Tongue (tissue), 2 donors: ENCODE results near the gene CCDC33. TPM values are rescaled to one million over a fixed set of nuclear protein-coding genes. Genes with fewer than 3 reads are reported as not detected.
A peak's percentile ranks its signal among the peaks of the same experiment; 100 is the strongest.

Source experiments
- DNase-seq: peaks from one replicate; pipeline ENCODE4 v3.0.0-alpha.2; 2015
- total RNA-seq: library from RNA; depleted of rRNA; stranded (reverse); fragments of >200 nt; gene quantifications from one replicate; pipeline ENCODE4 v1.2.3, GENCODE V29; 2014

The CCDC33 gene
- total RNA-seq, 1 donor from 2014 or later = 0.41 TPM

DNA sequence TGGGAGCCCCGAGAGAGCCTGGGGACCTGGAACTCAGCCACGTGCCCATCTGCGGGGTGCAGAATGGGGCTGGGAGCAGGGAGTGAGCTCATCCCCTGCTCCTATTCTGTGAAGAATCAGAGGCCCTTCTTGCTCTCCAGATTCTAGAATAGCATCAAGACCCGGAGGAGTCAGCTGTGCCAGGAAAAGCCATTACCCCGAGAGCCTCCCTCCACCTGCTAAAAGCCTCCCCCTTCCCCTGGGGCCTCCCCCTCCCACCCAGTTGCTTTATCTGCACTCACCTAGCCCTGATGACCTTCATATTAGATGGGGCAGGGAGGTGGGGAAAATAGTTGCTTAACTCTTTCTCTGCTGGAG, 23.1 kb downstream of the CCDC33 start:
- DNase-seq = no peak

DNA sequence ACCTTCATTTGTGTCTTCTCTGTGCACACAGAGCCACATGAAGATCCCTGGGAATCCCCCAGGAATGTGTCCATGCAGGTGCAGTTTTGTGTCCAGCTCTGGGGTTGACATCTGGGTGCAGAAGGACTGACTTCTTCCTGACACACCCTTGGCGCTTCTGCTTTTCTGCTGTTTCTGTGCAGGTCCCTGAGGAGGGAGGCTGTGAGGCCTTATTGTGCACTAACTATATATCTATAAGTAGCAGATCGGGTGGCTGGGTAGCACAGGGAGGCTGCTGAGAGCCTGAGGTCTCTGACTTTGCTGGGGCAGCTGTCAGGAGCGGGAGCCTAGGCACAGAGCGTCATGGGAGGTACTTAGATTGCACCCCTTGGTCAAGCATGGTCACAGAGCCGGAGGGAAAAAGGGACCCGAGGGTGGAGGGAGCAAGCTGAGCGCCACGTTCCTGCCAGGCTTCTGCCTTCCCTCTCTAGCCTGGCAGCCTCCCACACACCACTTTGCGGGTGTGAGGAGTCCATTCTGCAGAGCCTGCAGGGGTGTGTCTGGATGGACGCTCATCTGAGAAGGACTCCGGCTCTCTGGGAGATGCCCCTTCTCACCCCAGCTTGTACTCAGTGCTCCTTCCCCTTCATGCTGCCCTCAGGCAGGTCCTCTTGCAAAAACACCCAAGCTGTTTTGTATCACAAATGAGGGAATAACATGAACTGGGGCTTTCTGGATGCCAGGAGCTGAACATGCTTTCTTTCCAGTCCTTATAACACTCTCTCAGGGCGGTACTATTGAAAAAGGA, 23.9 kb downstream of the CCDC33 start:
- no peak for DNase-seq

DNA sequence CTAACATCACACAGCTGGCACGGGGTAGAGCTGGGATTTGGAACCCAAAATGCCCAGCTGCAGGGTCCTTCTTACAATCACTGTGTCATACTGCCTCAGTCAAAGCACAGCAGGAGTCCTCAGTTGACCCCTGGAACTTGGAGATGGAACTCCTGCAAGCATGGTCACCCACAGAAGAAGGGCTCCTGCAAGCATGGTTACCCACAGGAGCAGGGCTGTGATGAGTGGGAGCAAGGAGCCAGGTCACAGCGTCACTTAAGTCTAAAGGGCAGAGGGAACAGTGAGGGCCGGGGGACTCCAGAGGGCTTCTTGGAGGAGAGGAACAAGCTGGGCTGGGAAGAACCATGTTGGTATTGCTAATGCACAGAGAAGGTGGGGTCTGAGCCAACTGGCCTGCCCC, 24.9 kb downstream of the CCDC33 start:
- no peak for DNase-seq

DNA sequence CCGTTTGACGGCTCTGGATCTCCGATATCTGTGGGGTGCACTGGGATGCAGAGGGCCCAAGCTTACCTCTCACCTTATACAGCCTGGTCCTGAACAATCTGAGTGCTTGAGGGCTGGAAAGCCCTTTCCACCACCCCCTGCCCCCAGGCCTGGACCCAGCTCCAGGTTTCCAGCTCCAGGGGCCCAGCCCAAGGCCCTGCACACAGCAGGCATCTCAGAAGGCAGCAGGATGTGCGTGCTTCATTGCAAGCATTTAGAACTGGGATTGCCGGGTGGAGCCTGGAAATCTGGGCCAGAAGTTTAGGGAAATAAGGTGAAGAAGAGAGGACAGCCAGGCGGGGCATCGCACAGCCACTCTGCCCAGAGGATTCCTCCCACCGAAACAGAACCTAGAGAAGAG, 25.6 kb downstream of the CCDC33 start:
- DNase-seq = no peak

DNA sequence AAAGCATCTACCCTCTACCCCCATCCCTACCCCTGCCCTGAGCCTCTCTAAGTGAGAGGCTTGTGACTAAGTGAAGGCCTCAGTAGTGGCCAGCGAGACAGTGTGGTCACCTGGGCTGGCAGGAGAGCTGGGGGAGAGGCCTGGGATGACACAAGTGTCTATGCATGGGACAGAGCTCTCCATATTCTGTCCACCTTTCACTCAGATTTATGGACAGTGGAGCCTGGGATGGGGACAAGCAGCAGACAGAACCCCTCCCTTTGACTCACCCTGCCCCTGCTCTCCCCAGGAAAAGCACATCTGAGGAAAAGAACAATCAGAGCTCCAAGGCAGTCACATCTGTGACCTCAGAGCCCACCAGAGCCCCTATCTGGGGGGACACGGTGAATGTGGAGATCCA, 26.0 kb downstream of the CCDC33 start:
- no peak for DNase-seq

DNA sequence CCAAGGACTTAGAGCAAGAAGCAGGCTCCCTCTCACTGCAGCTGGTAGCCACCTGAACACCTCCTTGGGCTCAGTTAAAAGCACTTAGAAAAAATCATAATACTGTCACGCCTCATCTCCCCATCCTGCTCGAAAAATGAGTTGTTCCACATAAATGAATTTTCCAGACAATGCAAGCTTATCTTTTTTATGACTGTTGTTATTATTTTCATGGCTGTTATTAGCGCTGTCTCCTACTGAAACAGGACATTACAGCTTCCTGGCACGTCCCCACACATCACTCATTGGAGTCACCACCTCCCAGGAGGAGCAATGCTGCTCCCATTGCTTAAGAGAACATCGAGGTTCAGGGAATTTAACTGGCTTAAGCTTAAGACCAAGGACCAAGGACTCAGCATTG, 26.5 kb downstream of the CCDC33 start:
- no peak for DNase-seq

DNA sequence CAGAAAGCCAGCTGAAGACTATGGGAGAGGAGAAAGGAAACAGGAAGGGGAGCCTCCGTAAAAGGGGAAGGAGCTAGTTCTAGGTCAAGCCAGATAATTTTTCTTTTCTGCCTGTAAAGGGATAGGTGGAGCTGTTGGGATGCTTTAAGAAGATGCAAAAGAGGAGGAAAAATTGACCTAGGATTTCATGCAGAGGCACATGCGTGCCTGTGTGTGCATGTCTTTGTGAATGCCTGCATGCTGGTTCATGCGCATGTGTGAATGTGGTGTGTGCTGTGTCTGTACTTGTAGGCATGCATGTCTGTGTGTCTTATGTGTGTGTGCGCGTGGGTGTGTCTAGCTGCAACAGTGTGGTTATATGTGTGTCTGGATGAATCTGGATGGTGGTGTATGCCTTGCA, 27.3 kb downstream of the CCDC33 start:
- DNase-seq = peak; percentile 30

DNA sequence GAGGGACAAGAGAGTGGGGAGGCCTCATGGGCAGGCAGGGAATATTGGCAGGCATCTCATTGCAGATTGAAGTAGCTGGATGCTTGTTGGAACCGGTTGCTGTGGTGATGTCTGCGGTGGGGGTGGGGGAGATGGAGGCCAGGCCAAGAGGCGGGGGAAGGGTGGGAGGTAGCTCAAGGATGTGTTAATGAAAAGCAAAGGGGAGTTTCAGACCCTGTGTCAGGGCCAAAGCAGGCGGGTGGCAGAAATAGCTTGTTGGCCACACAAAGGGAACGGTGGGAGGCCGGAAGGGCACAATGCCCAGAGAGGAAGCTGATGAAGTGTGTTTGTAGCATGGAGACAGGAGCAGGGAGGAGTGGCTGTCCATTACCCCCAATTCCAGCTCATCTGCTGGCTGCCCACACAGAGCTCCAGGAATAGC, 28.0 kb downstream of the CCDC33 start:
- DNase-seq = no peak

DNA sequence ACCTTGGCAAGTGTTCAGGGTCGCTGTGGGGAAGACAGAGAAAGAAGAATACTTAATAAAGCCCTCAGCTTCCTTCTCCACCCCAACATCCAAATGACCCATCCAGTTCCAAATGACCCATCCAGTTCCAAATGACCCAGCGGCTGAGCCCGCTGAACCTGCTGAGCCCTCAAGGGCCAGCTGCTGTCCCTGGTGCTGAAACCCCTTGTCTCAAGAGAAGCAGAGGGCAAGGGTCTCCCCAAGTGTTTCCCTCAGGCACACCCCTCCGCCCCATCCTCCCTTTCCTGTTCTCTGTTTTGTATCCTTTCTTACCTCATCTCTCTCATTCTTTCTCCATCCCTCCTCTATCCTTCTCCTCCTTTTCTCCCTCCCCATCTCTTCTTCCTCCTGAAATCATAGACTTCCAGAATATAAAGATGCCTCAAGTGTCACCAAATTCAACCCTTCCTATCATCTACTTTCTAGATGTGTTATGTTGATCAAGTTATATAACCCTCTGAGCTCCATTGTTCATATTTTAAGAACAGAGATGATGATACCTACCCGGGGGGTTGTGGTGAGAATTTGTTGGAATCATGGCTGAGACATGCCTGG, 29.0 kb downstream of the CCDC33 start:
- DNase-seq = peak; percentile 76

DNA sequence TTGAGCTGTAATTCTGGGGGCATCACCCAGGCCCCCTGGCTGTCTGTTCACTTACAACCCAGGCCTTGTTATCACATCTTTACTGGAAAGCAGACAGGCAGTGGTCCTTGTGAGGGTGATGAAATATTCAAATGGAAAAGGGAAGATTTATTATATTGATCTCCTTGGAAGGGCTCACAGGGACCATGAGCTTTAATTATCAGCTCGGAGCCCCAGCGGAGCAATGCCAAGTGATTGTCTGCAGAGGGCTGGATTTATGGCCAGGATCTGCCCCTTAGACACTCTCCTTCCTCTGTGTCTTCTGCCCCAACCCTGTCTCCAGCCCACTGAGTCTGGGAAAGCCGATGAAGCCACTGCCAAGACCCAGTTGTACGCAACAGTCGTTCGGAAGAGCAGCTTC, 31.9 kb downstream of the CCDC33 start:
- no peak for DNase-seq

DNA sequence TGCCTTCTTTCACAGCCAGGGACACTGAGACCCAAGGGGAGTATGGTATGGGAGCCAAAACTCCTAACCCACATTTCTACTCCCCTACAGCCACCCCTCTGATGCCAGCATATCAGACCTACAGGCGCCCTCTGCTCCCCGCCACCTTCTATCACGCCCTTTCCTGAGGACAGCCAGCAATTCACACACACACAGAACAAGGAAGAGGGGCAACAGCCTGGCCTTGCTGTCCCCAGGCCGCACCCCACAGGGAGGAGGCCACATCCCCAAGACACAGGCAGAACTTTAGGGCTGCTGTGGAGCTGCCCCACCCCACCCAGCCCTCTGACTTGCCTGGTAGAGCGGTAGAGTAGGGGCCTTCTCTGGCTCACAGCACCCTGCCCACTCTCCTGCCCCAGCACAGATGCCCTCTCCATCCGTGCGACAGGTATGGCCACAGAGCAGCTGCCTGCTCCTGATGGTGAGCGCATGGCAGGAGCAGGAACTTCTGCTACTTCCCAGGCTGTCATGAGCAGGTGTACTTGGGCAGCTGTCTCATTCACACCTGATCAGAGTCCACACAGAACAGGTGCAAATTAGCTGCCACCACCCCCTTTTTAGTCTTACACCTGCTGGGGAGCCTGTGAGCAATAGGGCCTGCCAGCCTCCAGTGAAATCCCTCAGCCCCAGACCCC, 33.4 kb downstream of the CCDC33 start:
- DNase-seq = no peak

DNA sequence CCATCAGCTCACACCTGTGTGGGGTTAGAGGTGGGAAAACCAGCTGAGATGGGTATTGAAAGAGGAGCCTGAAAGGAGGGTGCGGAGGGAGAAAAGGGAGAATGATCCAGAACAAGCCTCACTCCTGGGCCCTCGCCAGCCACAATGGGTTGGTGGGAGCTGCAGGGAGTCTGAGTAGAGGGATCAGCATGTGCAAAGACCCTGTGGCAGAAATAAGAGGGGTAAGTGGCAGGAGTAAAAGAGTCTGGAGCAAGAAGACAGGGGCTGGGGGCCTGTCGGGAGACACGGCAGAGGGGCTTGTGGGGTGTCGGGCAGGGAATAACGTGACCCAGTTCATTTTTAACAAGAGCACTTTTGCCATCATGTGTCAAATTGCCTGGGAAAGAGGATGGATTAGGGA, 34.0 kb downstream of the CCDC33 start:
- DNase-seq = no peak

DNA sequence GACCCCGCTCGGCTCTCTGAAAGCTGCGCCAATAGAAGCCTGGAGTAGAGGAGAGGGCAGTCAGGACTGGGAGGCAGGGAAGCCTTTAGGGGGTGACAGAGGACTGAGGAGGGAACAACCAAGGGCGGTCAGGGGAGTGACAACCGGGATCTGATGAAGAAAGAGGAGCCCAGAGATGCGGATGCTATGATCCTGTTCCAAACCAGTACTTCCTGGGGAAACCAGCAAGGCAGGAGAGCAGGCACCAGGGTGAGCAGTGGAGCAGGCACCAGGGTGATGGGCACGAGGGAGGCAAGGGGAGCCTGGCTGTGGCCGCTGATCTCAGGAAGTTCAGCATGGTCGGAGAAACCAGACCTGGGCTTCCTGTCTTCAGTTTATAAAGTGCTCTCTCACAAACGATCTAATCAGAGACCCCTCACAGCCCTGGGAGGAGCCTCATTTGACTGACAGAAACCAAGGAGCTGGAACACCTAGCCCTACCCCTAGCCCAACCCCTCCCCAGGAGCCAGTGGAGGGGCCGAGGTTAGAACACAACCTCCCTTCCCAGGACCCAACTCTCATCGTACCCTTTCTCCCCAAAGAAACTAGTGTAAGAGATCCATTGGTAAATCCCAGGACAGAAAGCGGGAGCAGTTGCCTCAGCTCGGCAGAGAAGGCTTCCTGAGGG, 34.9 kb downstream of the CCDC33 start:
- DNase-seq = no peak

DNA sequence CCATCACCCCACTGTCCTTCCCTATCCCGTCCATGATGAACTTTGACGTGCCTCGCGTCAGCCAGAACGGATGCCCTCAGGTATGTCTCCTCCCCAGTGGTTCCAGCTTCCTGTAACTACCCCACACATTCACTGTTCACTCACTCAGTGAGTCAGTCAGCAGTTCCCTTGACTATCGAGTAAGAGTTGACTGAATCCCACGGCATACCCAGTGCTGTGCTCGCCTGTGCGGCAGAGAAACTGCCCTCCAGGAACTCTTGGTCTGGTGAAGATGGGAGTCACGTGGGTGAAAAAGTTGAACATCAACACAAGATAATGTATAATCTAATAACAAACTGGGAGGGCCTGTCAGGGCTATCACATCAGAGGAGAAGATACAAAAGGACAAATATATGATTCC, 36.7 kb downstream of the CCDC33 start:
- no peak for DNase-seq

DNA sequence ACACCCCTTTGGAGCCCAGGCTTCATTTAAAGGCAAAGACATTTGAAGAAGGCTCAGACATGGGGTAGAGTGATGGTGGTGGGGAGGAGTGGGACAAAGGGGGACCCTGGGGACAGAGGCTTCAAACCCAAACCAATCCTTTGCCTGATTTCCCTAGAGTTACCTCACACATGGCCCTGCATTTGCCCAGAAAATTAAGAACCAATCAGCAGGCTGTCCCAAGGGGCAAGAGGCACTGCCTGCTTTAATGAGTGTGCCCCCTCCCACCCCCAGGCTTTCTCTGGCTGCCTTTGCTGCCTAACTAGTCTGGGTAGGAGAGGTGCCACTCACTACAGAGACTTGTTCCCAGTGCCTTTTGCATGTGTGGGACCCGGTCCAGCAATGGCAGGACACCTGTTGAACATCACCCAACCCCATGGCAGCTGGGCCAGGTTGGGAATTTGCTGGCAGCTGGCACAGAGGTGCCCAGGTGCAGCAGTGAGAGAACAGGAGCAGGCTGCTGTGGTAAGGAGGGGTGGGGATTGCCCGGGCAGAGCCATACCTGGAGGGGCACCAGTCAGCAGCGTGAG, 38.4 kb downstream of the CCDC33 start:
- no peak for DNase-seq

DNA sequence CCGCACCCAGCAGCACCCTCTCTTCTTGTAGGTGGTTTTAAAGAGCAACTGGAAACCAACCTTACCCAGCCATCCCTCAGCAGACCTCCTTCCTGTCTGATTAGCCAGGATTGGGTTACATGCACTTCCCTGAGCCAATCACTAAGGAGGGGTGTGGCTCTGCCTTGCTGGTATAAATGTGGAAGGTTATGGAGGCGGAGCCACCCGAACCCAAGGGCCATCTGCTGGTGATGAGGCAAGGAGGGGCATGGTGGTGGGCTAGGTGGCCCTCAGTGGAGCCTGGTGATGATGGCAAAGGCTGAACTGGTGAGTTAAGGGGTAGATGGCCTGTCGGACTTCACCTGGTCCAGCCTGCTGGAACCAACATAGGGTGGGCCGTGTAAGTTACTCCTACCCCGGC, 39.8 kb downstream of the CCDC33 start:
- no peak for DNase-seq

DNA sequence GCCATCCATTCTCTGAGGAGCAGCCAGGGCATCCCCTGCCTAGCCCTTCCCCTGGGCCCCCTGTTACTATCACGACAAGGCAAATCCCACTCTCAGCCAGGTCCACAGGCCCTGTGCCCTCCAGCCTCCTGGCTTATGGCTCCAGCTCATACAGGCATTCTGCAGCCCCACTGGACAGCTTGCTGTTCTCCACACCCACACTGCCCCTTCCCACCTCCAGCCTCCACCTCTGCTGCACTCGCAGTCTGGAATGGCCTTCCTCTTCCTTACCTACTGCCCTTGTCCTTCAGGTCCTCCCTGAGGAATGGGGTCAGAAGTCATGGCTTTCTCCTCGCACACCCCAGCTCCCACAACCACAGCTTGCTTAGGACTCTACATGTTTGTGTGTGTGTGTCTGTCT, 40.4 kb downstream of the CCDC33 start:
- DNase-seq = no peak

DNA sequence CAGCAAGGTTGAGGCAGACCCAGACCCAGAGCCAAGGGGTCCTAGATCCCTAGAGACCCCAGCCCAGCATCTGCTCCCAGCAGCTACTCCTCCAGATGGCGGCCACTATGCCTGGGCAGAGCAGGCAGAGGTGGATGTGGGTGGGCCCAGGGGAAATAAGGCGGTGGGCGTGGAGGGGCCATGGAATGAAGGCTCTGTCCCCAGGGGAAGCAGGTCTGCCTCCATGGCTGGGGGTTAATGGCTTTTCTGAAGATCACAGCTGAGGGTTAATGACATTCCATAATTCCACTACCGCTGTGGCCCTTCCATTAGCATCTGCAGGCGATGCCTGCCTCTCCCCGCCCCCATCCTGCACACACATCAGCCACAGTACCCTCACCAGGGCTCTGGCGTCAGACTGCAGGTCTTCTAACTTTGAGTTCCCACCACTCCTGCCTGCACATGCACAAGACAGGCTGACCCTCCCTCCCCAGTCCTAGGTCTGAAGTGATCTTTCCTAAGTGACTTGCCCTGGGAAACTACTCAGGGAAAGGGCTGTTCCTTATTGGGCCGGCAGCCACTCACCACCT, 41.2 kb downstream of the CCDC33 start:
- no peak for DNase-seq

DNA sequence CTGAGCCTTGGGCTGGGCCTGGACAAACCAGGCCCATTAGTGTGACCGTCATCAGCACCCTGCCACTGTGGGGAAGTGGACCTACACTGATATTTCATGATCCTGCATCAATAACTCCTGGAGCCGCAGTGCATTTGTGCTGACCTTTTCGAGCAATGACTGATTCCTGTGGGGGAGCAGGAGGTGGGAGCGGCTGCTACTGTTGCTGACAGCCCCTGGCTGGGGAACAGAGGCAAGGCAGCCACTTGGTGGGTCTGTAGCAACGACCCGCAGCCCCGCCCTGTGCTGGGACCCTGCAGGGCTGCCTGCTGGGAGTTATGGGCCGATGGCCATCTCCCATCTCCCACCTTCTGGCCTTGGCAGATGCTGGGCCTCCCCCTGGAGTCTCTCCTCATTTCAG, 42.1 kb downstream of the CCDC33 start:
- no peak for DNase-seq

DNA sequence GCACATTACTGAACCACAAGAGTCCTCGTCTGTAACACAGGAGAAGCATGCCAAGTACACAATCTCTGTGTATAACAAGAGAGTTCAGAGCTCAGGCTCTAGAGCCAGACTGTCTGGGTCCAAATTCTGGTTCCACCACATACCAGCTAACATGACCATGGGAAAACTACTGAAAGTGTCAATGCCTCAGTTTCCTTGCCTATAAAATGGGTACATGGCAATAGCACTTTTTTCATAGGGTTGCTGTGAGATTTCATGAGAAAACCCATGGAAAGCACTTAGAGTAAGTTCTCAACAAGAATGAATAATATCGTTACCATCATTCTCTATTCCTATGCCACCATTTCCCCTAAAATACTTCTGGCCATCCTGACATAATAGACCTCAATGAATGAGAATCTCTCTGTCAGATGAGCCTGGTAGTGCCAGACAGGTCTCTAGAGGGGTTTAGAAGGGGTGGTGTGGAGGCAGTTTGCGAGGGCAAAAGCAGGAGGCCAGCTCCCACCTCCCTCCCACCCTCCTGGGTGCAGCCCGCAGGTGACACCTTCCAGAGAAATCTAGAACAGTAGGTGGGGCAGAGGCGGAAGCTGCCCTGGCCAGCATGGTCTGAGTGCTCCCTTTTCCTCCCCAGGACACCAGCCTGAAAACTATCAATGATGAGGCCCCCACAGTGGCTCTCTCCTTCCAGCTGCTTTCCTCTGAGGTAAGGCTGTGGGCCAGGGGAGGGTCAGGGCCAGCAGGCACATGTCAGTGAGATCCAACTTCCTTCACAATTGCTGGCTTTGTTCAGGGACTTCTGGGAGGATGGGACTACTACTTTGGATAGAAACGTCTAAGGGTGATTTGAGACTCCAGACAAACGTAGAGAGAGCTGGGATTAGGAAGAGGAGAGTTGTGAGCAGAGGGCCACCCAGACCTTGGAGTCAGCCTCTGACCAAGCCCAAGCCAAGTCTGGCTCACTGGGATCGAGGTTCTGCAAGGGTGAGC, 45.3 kb downstream of the CCDC33 start:
- no peak for DNase-seq

DNA sequence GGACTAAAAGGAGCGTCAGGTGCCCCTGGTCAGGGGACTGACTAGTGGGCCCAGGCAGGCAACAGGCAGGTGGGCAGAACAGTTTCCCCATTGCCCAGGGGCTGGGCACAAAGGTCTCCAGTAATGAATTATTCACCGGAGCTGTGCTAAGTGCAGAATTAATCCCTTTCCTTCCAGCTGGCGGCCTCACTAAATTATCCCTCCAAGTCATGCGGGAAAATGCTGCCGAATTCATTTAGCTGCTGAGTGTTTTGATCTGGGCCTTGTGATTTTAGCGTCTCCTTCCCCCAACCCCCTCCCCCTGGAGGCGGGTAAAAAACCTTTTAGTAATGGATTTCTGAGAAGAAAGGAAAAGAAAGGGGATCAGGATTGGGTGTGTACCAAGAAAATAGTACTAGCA, 47.2 kb downstream of the CCDC33 start:
- peak; percentile 46 for DNase-seq
